Naive thymus-derived CD4-positive, alpha-beta T cell (primary cell): ENCODE results near the gene MRPL11. TPM values are rescaled to one million over a fixed set of nuclear protein-coding genes. Genes with fewer than 3 reads are reported as not detected.

Experiments
- ATAC-seq: fragments of 150-1000 bp; cut with Tn5 transposase; 2 replicates; pipeline ENCODE4 v1.10.0; 2021; ENCODE audit warnings: mild to moderate bottlenecking, moderate library complexity
- CTCF ChIA-PET: fragments of 350-600 bp; sonication (Branson Sonifier 250); formaldehyde crosslinking; loops from one replicate; lab custom pipeline; 2021; ENCODE audit warnings: antibody characterized with exemption; lab: Charles Lee
- POLR2A ChIA-PET: fragments of 350-600 bp; sonication (Branson Sonifier 250); formaldehyde crosslinking; loops from one replicate; lab custom pipeline; 2021; ENCODE audit warnings: antibody characterized with exemption, inconsistent platforms; lab: Charles Lee
- DNase-seq, 9 donors: peaks; one replicate each; pipeline versions ENCODE4 v3.0.0 to v3.0.0-alpha.2; 2020 to 2022; ENCODE audit warnings: mixed read lengths in 1 of 9
- H3K27ac ChIP-seq: one replicate; pipeline ENCODE4 v1.7.0; 2013; ENCODE audit warnings: mild to moderate bottlenecking, low read depth, low read length, moderate library complexity
- H3K27me3 ChIP-seq, 2 donors: one replicate each; pipeline ENCODE4 v1.7.0; 2013; ENCODE audit warnings: low read length in 2 of 2, mild to moderate bottlenecking in 2 of 2, moderate library complexity in 2 of 2; ENCODE audit not compliant: control insufficient read depth in 2 of 2, insufficient read depth in 2 of 2
- H3K36me3 ChIP-seq, 3 experiments: 1 replicate in 2 of 3; 2 replicates in 1 of 3; pipeline ENCODE4 v1.7.0; 2013; ENCODE audit warnings: low read length in 3 of 3, mild to moderate bottlenecking in 3 of 3, moderate library complexity in 1 of 3; ENCODE audit not compliant: insufficient read depth in 3 of 3, control insufficient read depth in 2 of 3
- H3K4me1 ChIP-seq, 2 donors: one replicate each; pipeline ENCODE4 v1.7.0; 2013; ENCODE audit warnings: low read length in 2 of 2, mild to moderate bottlenecking in 2 of 2, moderate library complexity in 1 of 2; ENCODE audit not compliant: control insufficient read depth in 2 of 2, insufficient read depth in 2 of 2
- H3K4me3 ChIP-seq: 2 replicates; pipeline ENCODE4 v1.7.0; 2013; ENCODE audit warnings: mild to moderate bottlenecking, low read length
- H3K9me3 ChIP-seq, 3 experiments: 1 replicate in 2 of 3; 2 replicates in 1 of 3; pipeline ENCODE4 v1.7.0; 2013; ENCODE audit warnings: low read length in 3 of 3; ENCODE audit not compliant: control insufficient read depth in 2 of 3
- H3K27ac Mint-ChIP-seq, 9 donors: one replicate each; pipeline ENCODE4 v1.8.0; 2020 to 2022; ENCODE audit warnings: mixed read lengths in 9 of 9, mild to moderate bottlenecking in 8 of 9, moderate library complexity in 5 of 9, inconsistent platforms in 2 of 9
- H3K27me3 Mint-ChIP-seq, 5 donors: one replicate each; pipeline ENCODE4 v1.8.0; 2021 to 2022; ENCODE audit warnings: mixed read lengths in 5 of 5, mild to moderate bottlenecking in 1 of 5
- H3K36me3 Mint-ChIP-seq, 5 donors: one replicate each; pipeline ENCODE4 v1.8.0; 2020 to 2022; ENCODE audit warnings: mixed read lengths in 5 of 5, mild to moderate bottlenecking in 3 of 5, inconsistent platforms in 1 of 5
- H3K4me1 Mint-ChIP-seq, 7 donors: one replicate each; pipeline ENCODE4 v1.8.0; 2020 to 2022; ENCODE audit warnings: mixed read lengths in 7 of 7, mild to moderate bottlenecking in 3 of 7, inconsistent platforms in 1 of 7
- H3K4me3 Mint-ChIP-seq, 10 donors: one replicate each; pipeline ENCODE4 v1.8.0; 2020 to 2022; ENCODE audit warnings: mild to moderate bottlenecking in 10 of 10, mixed read lengths in 10 of 10, moderate library complexity in 6 of 10, inconsistent platforms in 2 of 10
- H3K9me3 Mint-ChIP-seq, 11 donors: one replicate each; pipeline ENCODE4 v1.8.0; 2020 to 2022; ENCODE audit warnings: mixed read lengths in 11 of 11, mild to moderate bottlenecking in 4 of 11, inconsistent platforms in 1 of 11, moderate library complexity in 1 of 11
- intact Hi-C, 2 donors: fragments of 100-400 bp; cut with micrococcal nuclease; formaldehyde crosslinking; loops; one replicate each; pipeline ENCODE4 v1.15.1; 2023
- polyA plus RNA-seq, 2 donors: library from polyadenylated mRNA; unstranded; fragments of 300-500 nt; fragmentation: Illumina TruSeq; gene quantifications; one replicate each; pipeline ENCODE4 v1.2.3, GENCODE V29; 2021
- total RNA-seq, 6 experiments: library from RNA in 5 of 6; stranded (reverse) in 5 of 6; gene quantifications; 1 replicate in 5 of 6; 2 replicates in 1 of 6; pipeline ENCODE4 v1.2.3 and lab custom pipeline; 2021 to 2026

The MRPL11 gene
- total and polyA plus RNA-seq, 7 experiments from 2014 or later: 23.5 to 89.3 (median 31.3) TPM

GRCh38 chr11:66420671-66421476, 17.8 kb downstream of the MRPL11 start, which contains the start of gene NPAS4:
TSS of gene NPAS4 (plus strand) at chr11:66421035. CDS start at chr11:66421180, 145 bp downstream.
- H3K36me3 Mint-ChIP-seq: peaks cover 0 to 5% (median 3%) of the 10 kb centered on the region in 5 donors
- no peaks in the 10 kb centered on the region for H3K9me3 ChIP-seq
- H3K27me3 Mint-ChIP-seq: peaks cover 23 to 37% (median 35%) of the 10 kb centered on the region in 5 donors
- intact Hi-C loops: loop anchor here (1.0 to 5.0 kb wide), 6 partner anchors 13 to 257 kb away; partner anchors contain the start of genes YIF1A (in 2 of the 2), PELI3 (in 1 of the 2) and RBM4B (in 1 of the 2)
- H3K4me1 ChIP-seq: no peaks in the 10 kb centered on the region
- peaks cover 0 to 15% (median 6%) of the 10 kb centered on the region in 11 donors for H3K9me3 Mint-ChIP-seq
- no peaks in the 10 kb centered on the region for H3K36me3 ChIP-seq
- H3K4me3 Mint-ChIP-seq: peak within 1 kb of the TSS in 4 of 10 donors; percentile 20 to 73 (median 41)
- peaks cover 7 to 22% of the 10 kb centered on the region in 2 donors for H3K27me3 ChIP-seq
- ChIA-PET POLR2A (interaction anchor here (0.8 to 1.7 kb wide), 7 partner anchors 18 to 256 kb away, joined by 3 to 9 read pairs (median 4); partner anchors contain the start of genes DPP3, MRPL11 and PELI3), CTCF (interaction anchor here (0.6 to 2.7 kb wide), 9 partner anchors 11 to 1466 kb away, joined by 3 to 9 read pairs (median 4); partner anchors contain the start of genes DPP3 and RBM4B)
- H3K4me1 Mint-ChIP-seq: peaks cover 9 to 24% (median 10%) of the 10 kb centered on the region in 7 donors
- H3K27ac ChIP-seq: no peak within 1 kb of the TSS
- no peak within 1 kb of the TSS for H3K4me3 ChIP-seq
- DNase-seq: no peak
- H3K27ac Mint-ChIP-seq: peak within 1 kb of the TSS in 6 of 9 donors; percentile 31 to 85 (median 58)
- no peak for ATAC-seq

GRCh38 chr11:66419825-66420224, 18.8 kb downstream of the MRPL11 start:
- H3K36me3 ChIP-seq: no peaks in the 10 kb centered on the region
- peaks cover 0 to 5% (median 3%) of the 10 kb centered on the region in 5 donors for H3K36me3 Mint-ChIP-seq
- intact Hi-C loops: loop anchor here in 1 of 2 donors (5.0 kb wide), 1 partner anchor 257 kb away; the partner anchor contains the start of gene RBM4B

GRCh38 chr11:66418986-66419308, 19.7 kb downstream of the MRPL11 start:
- peaks cover 0 to 5% (median 3%) of the 10 kb centered on the region in 5 donors for H3K36me3 Mint-ChIP-seq
- peak overlapping the region in 4 of 9 donors; percentile 36 to 64 (median 52) for H3K27ac Mint-ChIP-seq
- H3K27me3 ChIP-seq: peaks cover 7 to 22% of the 10 kb centered on the region in 2 donors
- H3K9me3 Mint-ChIP-seq: peaks cover 0 to 15% (median 8%) of the 10 kb centered on the region in 11 donors
- no peak for ATAC-seq
- no peaks in the 10 kb centered on the region for H3K4me1 ChIP-seq
- ChIA-PET POLR2A (no interaction called here), CTCF (no interaction called here)
- no peak for DNase-seq
- H3K4me3 Mint-ChIP-seq: no peak overlapping the region
- H3K9me3 ChIP-seq: no peaks in the 10 kb centered on the region
- no peaks in the 10 kb centered on the region for H3K36me3 ChIP-seq
- H3K27me3 Mint-ChIP-seq: peaks cover 28 to 55% (median 55%) of the 10 kb centered on the region in 5 donors
- peaks cover 9 to 24% (median 10%) of the 10 kb centered on the region in 7 donors for H3K4me1 Mint-ChIP-seq
- no peak overlapping the region for H3K4me3 ChIP-seq
- intact Hi-C loops: no loop called here
- H3K27ac ChIP-seq: no peak overlapping the region

More at GRCh38 chr11:66419825-66420224, 18.8 kb downstream of the MRPL11 start:
- Histone ChIP-seq H3K27ac (no peak overlapping the region), H3K4me1 (no peaks in the 10 kb centered on the region), H3K27me3 (peaks cover 7 to 22% of the 10 kb centered on the region in 2 donors), H3K4me3 (no peak overlapping the region), H3K9me3 (no peaks in the 10 kb centered on the region)
- H3K4me1 Mint-ChIP-seq: peaks cover 9 to 24% (median 10%) of the 10 kb centered on the region in 7 donors
- H3K27ac Mint-ChIP-seq: peak overlapping the region in 2 of 9 donors; percentile 36 to 72
- POLR2A ChIA-PET: no interaction called here
- peaks cover 0 to 15% (median 8%) of the 10 kb centered on the region in 11 donors for H3K9me3 Mint-ChIP-seq
- CTCF ChIA-PET: interaction anchor here (2.7 kb wide), 1 partner anchor 11 kb away, joined by 9 read pairs; no protein-coding TSS in a partner anchor
- DNase-seq (no peak), ATAC-seq (no peak)
- H3K27me3 Mint-ChIP-seq: peaks cover 23 to 47% (median 46%) of the 10 kb centered on the region in 5 donors
- peak overlapping the region in 1 of 10 donors; percentile 68 for H3K4me3 Mint-ChIP-seq

GRCh38 chr11:66418168-66418985, 20.3 kb downstream of the MRPL11 start:
- Histone ChIP-seq H3K36me3 (no peaks in the 10 kb centered on the region), H3K4me1 (no peaks in the 10 kb centered on the region), H3K4me3 (no peak overlapping the region), H3K27ac (no peak overlapping the region), H3K27me3 (peaks cover 7 to 22% of the 10 kb centered on the region in 2 donors), H3K9me3 (no peaks in the 10 kb centered on the region)
- peak; percentile 9 to 71 (median 36) for DNase-seq
- ChIA-PET POLR2A (no interaction called here), CTCF (interaction anchor here (0.6 to 1.5 kb wide), 4 partner anchors 15 to 260 kb away, joined by 4 to 6 read pairs (median 4); no protein-coding TSS in a partner anchor)
- peaks cover 9 to 24% (median 10%) of the 10 kb centered on the region in 7 donors for H3K4me1 Mint-ChIP-seq
- peak overlapping the region in 4 of 9 donors; percentile 36 to 64 (median 52) for H3K27ac Mint-ChIP-seq
- ATAC-seq: no peak
- peaks cover 28 to 60% (median 58%) of the 10 kb centered on the region in 5 donors for H3K27me3 Mint-ChIP-seq
- peaks cover 0 to 15% (median 8%) of the 10 kb centered on the region in 11 donors for H3K9me3 Mint-ChIP-seq
- intact Hi-C loops: no loop called here
- H3K36me3 Mint-ChIP-seq: peaks cover 0 to 5% (median 3%) of the 10 kb centered on the region in 5 donors
- H3K4me3 Mint-ChIP-seq: no peak overlapping the region

GRCh38 chr11:66417000-66417399, 21.6 kb downstream of the MRPL11 start:
- Mint-ChIP-seq H3K36me3 (peaks cover 0 to 5% (median 3%) of the 10 kb centered on the region in 5 donors), H3K4me1 (peaks cover 9 to 18% (median 10%) of the 10 kb centered on the region in 7 donors), H3K9me3 (peaks cover 0 to 15% (median 6%) of the 10 kb centered on the region in 11 donors), H3K4me3 (no peak overlapping the region), H3K27me3 (peaks cover 28 to 68% (median 63%) of the 10 kb centered on the region in 5 donors), H3K27ac (no peak overlapping the region)
- DNase-seq (peak in 1 of 9 donors; percentile 52), ATAC-seq (no peak)
- ChIA-PET POLR2A (no interaction called here), CTCF (interaction anchor here (0.8 to 1.5 kb wide), 2 partner anchors 14 to 261 kb away, joined by 3 to 4 read pairs; no protein-coding TSS in a partner anchor)
- intact Hi-C loops: no loop called here
- H3K9me3 ChIP-seq: no peaks in the 10 kb centered on the region
- no peaks in the 10 kb centered on the region for H3K36me3 ChIP-seq
- H3K27me3 ChIP-seq: peaks cover 7 to 22% of the 10 kb centered on the region in 2 donors
- H3K4me1 ChIP-seq: no peaks in the 10 kb centered on the region
- no peak overlapping the region for H3K27ac ChIP-seq
- no peak overlapping the region for H3K4me3 ChIP-seq
